ENCODE data around the gene SH3GL3.

DNA sequence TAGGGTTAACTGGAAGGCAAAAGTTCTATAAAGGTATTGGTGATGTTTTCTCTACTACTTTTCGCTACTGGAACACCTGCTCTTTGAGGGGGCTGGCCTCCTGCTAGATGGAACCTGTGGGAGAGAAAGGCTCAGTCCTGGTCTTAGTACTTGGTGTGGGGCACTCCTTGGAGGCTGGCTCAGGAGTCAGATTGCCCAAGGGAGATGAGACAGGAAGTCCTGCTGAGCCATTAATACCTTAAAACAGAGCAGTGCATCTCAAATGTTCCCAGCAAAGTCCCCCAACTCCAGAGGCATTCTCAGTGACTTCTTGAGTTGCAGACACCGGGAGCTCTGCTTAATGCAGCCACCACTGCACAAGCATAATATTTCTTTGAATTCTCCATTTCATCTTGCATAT, 203.7 kb downstream of the SH3GL3 start:
- no peak for TF ChIP-seq CEBPB (IDR thresholded peaks at IDR 0.05; ENCODE audit: low read depth, low read length)
- TF ChIP-seq, protein P1, sequence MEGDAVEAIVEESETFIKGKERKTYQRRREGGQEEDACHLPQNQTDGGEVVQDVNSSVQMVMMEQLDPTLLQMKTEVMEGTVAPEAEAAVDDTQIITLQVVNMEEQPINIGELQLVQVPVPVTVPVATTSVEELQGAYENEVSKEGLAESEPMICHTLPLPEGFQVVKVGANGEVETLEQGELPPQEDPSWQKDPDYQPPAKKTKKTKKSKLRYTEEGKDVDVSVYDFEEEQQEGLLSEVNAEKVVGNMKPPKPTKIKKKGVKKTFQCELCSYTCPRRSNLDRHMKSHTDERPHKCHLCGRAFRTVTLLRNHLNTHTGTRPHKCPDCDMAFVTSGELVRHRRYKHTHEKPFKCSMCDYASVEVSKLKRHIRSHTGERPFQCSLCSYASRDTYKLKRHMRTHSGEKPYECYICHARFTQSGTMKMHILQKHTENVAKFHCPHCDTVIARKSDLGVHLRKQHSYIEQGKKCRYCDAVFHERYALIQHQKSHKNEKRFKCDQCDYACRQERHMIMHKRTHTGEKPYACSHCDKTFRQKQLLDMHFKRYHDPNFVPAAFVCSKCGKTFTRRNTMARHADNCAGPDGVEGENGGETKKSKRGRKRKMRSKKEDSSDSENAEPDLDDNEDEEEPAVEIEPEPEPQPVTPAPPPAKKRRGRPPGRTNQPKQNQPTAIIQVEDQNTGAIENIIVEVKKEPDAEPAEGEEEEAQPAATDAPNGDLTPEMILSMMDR (conservative IDR thresholded peaks at IDR 0.05; ENCODE audit: low read depth, low read length), result no peak
- TF ChIP-seq BHLHE40 (IDR thresholded peaks at IDR 0.05; ENCODE audit: low read depth, low read length), result no peak
- no peak for TF ChIP-seq RAD21 (IDR thresholded peaks at IDR 0.05; ENCODE audit: low read length)
